Measurements from ENCODE around the gene PPM1D. TPM values are rescaled to one million over a fixed set of nuclear protein-coding genes. Genes with fewer than 3 reads are reported as not detected.
"Not testable (repeated sequence)": the region's sequence is repeated elsewhere in the genome, so short reads cannot be mapped to it uniquely, and the experiment has no call there.

The PPM1D gene
- total and polyA plus RNA-seq, 4 donors, result 4.4 to 27.8 (median 12.4) TPM

GRCh38 chr17:60610473-60610872 lies 10.5 kb downstream of the PPM1D start:
- ATAC-seq (ENCODE audit: insufficient read depth, low FRiP score), result no peak
- Histone ChIP-seq H3K27me3 (ENCODE audit: control insufficient read depth in 3 of 3, insufficient read depth in 3 of 3, low read length in 2 of 3) (no peaks in the 10 kb centered on the region), H3K27ac (ENCODE audit: low read depth in 1 of 2, low read length in 1 of 2) (no peak overlapping the region), H3K4me3 (no peak overlapping the region), H3K4me1 (ENCODE audit: control insufficient read depth in 5 of 5, insufficient read depth in 5 of 5, low read length in 5 of 5) (peaks cover 9 to 19% (median 14%) of the 10 kb centered on the region in 5 donors), H3K9ac (ENCODE audit: insufficient read depth in 1 of 2, low read length in 2 of 2) (no peak overlapping the region), H3K36me3 (ENCODE audit: control insufficient read depth in 4 of 4, insufficient read depth in 4 of 4, low read length in 4 of 4) (peaks cover 0 to 3% (median under 1%) of the 10 kb centered on the region in 4 donors), H3K9me3 (ENCODE audit: control insufficient read depth in 4 of 4, insufficient read depth in 3 of 4, low read length in 3 of 4) (no peaks in the 10 kb centered on the region)
- TF ChIP-seq CTCF (IDR thresholded peaks at IDR 0.05; ENCODE audit: control extremely low read depth, extremely low read depth), result no peak
- peak; percentile 21 to 89 (median 86) for DNase-seq
- WGBS, 2 donors, result 46 to 54% methylated on average over 2 of the region's 2 CpGs

GRCh38 chr17:60611321-60611720 lies 11.3 kb downstream of the PPM1D start:
- DNase-seq, result peak in 1 of 3 donors; percentile 27
- not testable (repeated sequence) for H3K9ac ChIP-seq (ENCODE audit: insufficient read depth in 1 of 2, low read length in 2 of 2); H3K9me3 ChIP-seq (ENCODE audit: control insufficient read depth in 4 of 4, insufficient read depth in 3 of 4, low read length in 3 of 4); H3K36me3 ChIP-seq (ENCODE audit: control insufficient read depth in 4 of 4, insufficient read depth in 4 of 4, low read length in 4 of 4); H3K27ac ChIP-seq (ENCODE audit: low read depth in 1 of 2, low read length in 1 of 2); ATAC-seq (ENCODE audit: insufficient read depth, low FRiP score); H3K4me3 ChIP-seq; H3K27me3 ChIP-seq (ENCODE audit: control insufficient read depth in 3 of 3, insufficient read depth in 3 of 3, low read length in 2 of 3)
- 74 to 89% methylated on average over 5 of the region's 5 CpGs for WGBS, 2 donors
- peaks cover 5 to 19% (median 12%) of the 10 kb centered on the region in 5 donors for H3K4me1 ChIP-seq (ENCODE audit: control insufficient read depth in 5 of 5, insufficient read depth in 5 of 5, low read length in 5 of 5)

GRCh38 chr17:60613325-60613724 lies 13.3 kb downstream of the PPM1D start:
- Histone ChIP-seq H3K4me1 (ENCODE audit: control insufficient read depth in 5 of 5, insufficient read depth in 5 of 5, low read length in 5 of 5) (peaks cover 5 to 19% (median 12%) of the 10 kb centered on the region in 5 donors), H3K9me3 (ENCODE audit: control insufficient read depth in 4 of 4, insufficient read depth in 3 of 4, low read length in 3 of 4) (no peaks in the 10 kb centered on the region), H3K9ac (ENCODE audit: insufficient read depth in 1 of 2, low read length in 2 of 2) (no peak overlapping the region), H3K27ac (ENCODE audit: low read depth in 1 of 2, low read length in 1 of 2) (no peak overlapping the region), H3K4me3 (no peak overlapping the region), H3K27me3 (ENCODE audit: control insufficient read depth in 3 of 3, insufficient read depth in 3 of 3, low read length in 2 of 3) (no peaks in the 10 kb centered on the region), H3K36me3 (ENCODE audit: control insufficient read depth in 4 of 4, insufficient read depth in 4 of 4, low read length in 4 of 4) (peaks cover 0 to 9% (median 4%) of the 10 kb centered on the region in 4 donors)
- ATAC-seq (ENCODE audit: insufficient read depth, low FRiP score) (no peak), DNase-seq (no peak)
- no peak for TF ChIP-seq CTCF (IDR thresholded peaks at IDR 0.05; ENCODE audit: control extremely low read depth, extremely low read depth)
- 79 to 92% methylated on average over 19 of the region's 19 CpGs for WGBS, 2 donors

GRCh38 chr17:60613796-60614195 lies 13.8 kb downstream of the PPM1D start:
- not testable (repeated sequence) for H3K4me3 ChIP-seq; H3K27me3 ChIP-seq (ENCODE audit: control insufficient read depth in 3 of 3, insufficient read depth in 3 of 3, low read length in 2 of 3); ATAC-seq (ENCODE audit: insufficient read depth, low FRiP score); DNase-seq; H3K9me3 ChIP-seq (ENCODE audit: control insufficient read depth in 4 of 4, insufficient read depth in 3 of 4, low read length in 3 of 4); H3K27ac ChIP-seq (ENCODE audit: low read depth in 1 of 2, low read length in 1 of 2); H3K9ac ChIP-seq (ENCODE audit: insufficient read depth in 1 of 2, low read length in 2 of 2); H3K36me3 ChIP-seq (ENCODE audit: control insufficient read depth in 4 of 4, insufficient read depth in 4 of 4, low read length in 4 of 4)
- WGBS, 2 donors, result 92 to 95% methylated on average over 16 to 20 of the region's 20 CpGs
- peaks cover 5 to 19% (median 12%) of the 10 kb centered on the region in 5 donors for H3K4me1 ChIP-seq (ENCODE audit: control insufficient read depth in 5 of 5, insufficient read depth in 5 of 5, low read length in 5 of 5)

- 76 to 84% methylated on average over 3 of the region's 3 CpGs for WGBS, 2 donors
- not testable (repeated sequence) for H3K27ac ChIP-seq (ENCODE audit: low read depth in 1 of 2, low read length in 1 of 2); ATAC-seq (ENCODE audit: insufficient read depth, low FRiP score); H3K27me3 ChIP-seq (ENCODE audit: control insufficient read depth in 3 of 3, insufficient read depth in 3 of 3, low read length in 2 of 3); DNase-seq; H3K9ac ChIP-seq (ENCODE audit: insufficient read depth in 1 of 2, low read length in 2 of 2); H3K36me3 ChIP-seq (ENCODE audit: control insufficient read depth in 4 of 4, insufficient read depth in 4 of 4, low read length in 4 of 4); H3K4me3 ChIP-seq; H3K9me3 ChIP-seq (ENCODE audit: control insufficient read depth in 4 of 4, insufficient read depth in 3 of 4, low read length in 3 of 4)
- H3K4me1 ChIP-seq (ENCODE audit: control insufficient read depth in 5 of 5, insufficient read depth in 5 of 5, low read length in 5 of 5), result peaks cover 5 to 19% (median 12%) of the 10 kb centered on the region in 5 donors
Observed at GRCh38 chr17:60614247-60614646, 14.3 kb downstream of the PPM1D start.
